IMR-90 (cell line): ENCODE results near the gene SPATA13. TPM values are rescaled to one million over a fixed set of nuclear protein-coding genes. Genes with fewer than 3 reads are reported as not detected.

ENCODE experiments used
- ATAC-seq: fragments of 200-7000 bp; cut with Tn5 transposase; 2 replicates; pipeline ENCODE4 v1.9.1; 2020; ENCODE audit warnings: low read depth, mild to moderate bottlenecking, moderate library complexity
- BruUV-seq: library from RNA; stranded (reverse); fragments of 400-500 nt; replicated peaks from 2 replicates; lab custom pipeline; 2021; lab: Mats Ljungman, UMichigan
- CTCF ChIA-PET: fragments of 300-600 bp; formaldehyde crosslinking; extraction: SDS; loops from one replicate; lab custom pipeline; 2021; ENCODE audit warnings: antibody characterized with exemption; lab: Yijun Ruan, JAX
- POLR2A ChIA-PET: fragments of 300-600 bp; sonication (Branson Sonifier 250); formaldehyde crosslinking; loops from one replicate; lab custom pipeline; 2022; ENCODE audit warnings: antibody characterized with exemption; ENCODE audit not compliant: unreplicated experiment; lab: Charles Lee
- DNase-seq: peaks from one replicate; pipeline ENCODE4 v3.0.0; 2013
- H2AFZ ChIP-seq: replicated peaks from 2 replicates; pipeline ENCODE3; 2013; ENCODE audit warnings: low read length, mild to moderate bottlenecking; ENCODE audit not compliant: poor library complexity
- H2AK5ac ChIP-seq: 2 replicates; pipeline ENCODE4 v1.6.1; 2013; ENCODE audit warnings: low read depth, low read length, inconsistent platforms
- H2AK9ac ChIP-seq: replicated peaks from 2 replicates; pipeline ENCODE3; 2013; ENCODE audit warnings: mild to moderate bottlenecking, low read depth, low read length, moderate library complexity; ENCODE audit not compliant: poor library complexity
- H2BK120ac ChIP-seq: 2 replicates; pipeline ENCODE4 v1.6.1; 2013; ENCODE audit warnings: low read depth, low read length, inconsistent platforms
- H2BK15ac ChIP-seq: 3 replicates; pipeline ENCODE4 v1.6.1; 2013; ENCODE audit warnings: low read depth, low read length, inconsistent platforms
- H2BK20ac ChIP-seq: 2 replicates; pipeline ENCODE4 v1.6.1; 2013; ENCODE audit warnings: low read depth, mild to moderate bottlenecking, inconsistent platforms, low read length, moderate library complexity
- H2BK5ac ChIP-seq: 2 replicates; pipeline ENCODE4 v1.6.1; 2013; ENCODE audit warnings: mild to moderate bottlenecking, low read depth, low read length, inconsistent platforms; ENCODE audit not compliant: poor library complexity, severe bottlenecking
- H3K14ac ChIP-seq: replicated peaks from 2 replicates; pipeline ENCODE4 v1.6.1; 2013; ENCODE audit warnings: low read depth, low read length, inconsistent platforms
- H3K18ac ChIP-seq: 2 replicates; pipeline ENCODE4 v1.6.1; 2013; ENCODE audit warnings: low read depth, low read length, control low read depth
- H3K23ac ChIP-seq: 2 replicates; pipeline ENCODE4 v1.6.1; 2013; ENCODE audit warnings: low read depth, low read length, inconsistent platforms
- H3K27ac ChIP-seq: 2 replicates; pipeline ENCODE4 v1.5.1; 2013; ENCODE audit warnings: mild to moderate bottlenecking, control low read depth, low read length; ENCODE audit not compliant: insufficient read depth
- H3K27me3 ChIP-seq: 2 replicates; pipeline ENCODE4 v1.6.1; 2013; ENCODE audit warnings: low read length; ENCODE audit not compliant: control insufficient read depth, insufficient read depth
- H3K36me3 ChIP-seq: 2 replicates; pipeline ENCODE4 v1.6.1; 2013; ENCODE audit warnings: low read length, mixed read lengths; ENCODE audit not compliant: control insufficient read depth, insufficient read depth
- H3K4ac ChIP-seq: 2 replicates; pipeline ENCODE4 v1.6.1; 2013; ENCODE audit warnings: low read depth, low read length, inconsistent platforms
- H3K4me1 ChIP-seq: 2 replicates; pipeline ENCODE4 v1.6.1; 2013; ENCODE audit warnings: low read length, mixed read lengths; ENCODE audit not compliant: control insufficient read depth, insufficient read depth
- H3K4me2 ChIP-seq: 2 replicates; pipeline ENCODE4 v1.6.1; 2013; ENCODE audit warnings: low read depth, mild to moderate bottlenecking, control low read depth, low read length, moderate library complexity
- H3K4me3 ChIP-seq: 2 replicates; pipeline ENCODE4 v1.5.1; 2013; ENCODE audit warnings: low read depth, mild to moderate bottlenecking, control low read depth, low read length, moderate library complexity; ENCODE audit not compliant: insufficient read depth
- H3K56ac ChIP-seq: 2 replicates; pipeline ENCODE4 v1.6.1; 2013; ENCODE audit warnings: low read length, inconsistent platforms; ENCODE audit not compliant: insufficient read depth; ENCODE audit errors: extremely low read depth
- H3K79me1 ChIP-seq, 2 experiments: 2 replicates each; pipeline ENCODE4 v1.6.1; 2013; ENCODE audit warnings: low read length in 2 of 2, inconsistent platforms in 1 of 2, low read depth in 1 of 2
- H3K9ac ChIP-seq: 2 replicates; pipeline ENCODE4 v1.6.1; 2013; ENCODE audit warnings: low read depth, low read length, control low read depth
- H3K9me1 ChIP-seq: 2 replicates; pipeline ENCODE4 v1.6.1; 2013; ENCODE audit warnings: low read length, inconsistent platforms; ENCODE audit not compliant: insufficient read depth
- H3K9me3 ChIP-seq: 2 replicates; pipeline ENCODE4 v1.6.1; 2013; ENCODE audit warnings: low read length; ENCODE audit not compliant: control insufficient read depth, insufficient read depth
- H4K20me1 ChIP-seq: 2 replicates; pipeline ENCODE4 v1.6.1; 2013; ENCODE audit warnings: low read length, inconsistent platforms; ENCODE audit not compliant: insufficient read depth
- H4K5ac ChIP-seq: 2 replicates; pipeline ENCODE4 v1.6.1; 2013; ENCODE audit warnings: mild to moderate bottlenecking, low read depth, low read length, control low read depth
- H4K8ac ChIP-seq, 2 experiments: 2 replicates each; pipeline ENCODE4 v1.6.1; 2013; ENCODE audit warnings: low read depth in 2 of 2, low read length in 2 of 2, control low read depth in 1 of 2, inconsistent platforms in 1 of 2
- H4K91ac ChIP-seq: 2 replicates; pipeline ENCODE4 v1.6.1; 2013; ENCODE audit warnings: low read depth, low read length, inconsistent platforms; ENCODE audit not compliant: insufficient read depth
- BHLHE40 ChIP-seq: fragments of 150-350 bp; IDR thresholded peaks from 2 replicates; pipeline ENCODE4 v1.6.1; 2016; ENCODE audit warnings: mild to moderate bottlenecking, low read depth, low read length
- CEBPB ChIP-seq: IDR thresholded peaks from 2 replicates; pipeline ENCODE4 v1.6.1; 2012; ENCODE audit warnings: low read depth, low read length, improper control_type of control experiment
- CHD1 ChIP-seq: IDR thresholded peaks from 2 replicates; pipeline ENCODE4 v1.6.1; 2012; ENCODE audit warnings: low read depth, low read length, improper control_type of control experiment
- CTCF ChIP-seq: conservative IDR thresholded peaks from 2 replicates; pipeline ENCODE4 v1.5.1; 2012; ENCODE audit warnings: mild to moderate bottlenecking, low read depth, low read length, improper control_type of control experiment
- ELK1 ChIP-seq: fragments of 150-350 bp; IDR thresholded peaks from 2 replicates; pipeline ENCODE4 v1.6.1; 2016; ENCODE audit warnings: low read depth, mild to moderate bottlenecking, low read length, moderate library complexity, borderline replicate concordance
- FOS ChIP-seq: fragments of 150-350 bp; IDR thresholded peaks from 2 replicates; pipeline ENCODE4 v1.6.1; 2016; ENCODE audit warnings: low read depth, low read length
- MAFK ChIP-seq: IDR thresholded peaks from 2 replicates; pipeline ENCODE4 v1.6.1; 2012; ENCODE audit warnings: low read depth, low read length, improper control_type of control experiment
- MAZ ChIP-seq: IDR thresholded peaks from 2 replicates; pipeline ENCODE4 v1.6.1; 2012; ENCODE audit warnings: low read depth, mild to moderate bottlenecking, low read length, improper control_type of control experiment, moderate library complexity, borderline replicate concordance
- MXI1 ChIP-seq: IDR thresholded peaks from 2 replicates; pipeline ENCODE4 v1.6.1; 2012; ENCODE audit warnings: low read depth, mild to moderate bottlenecking, low read length, moderate library complexity, borderline replicate concordance
- NFE2L2 ChIP-seq: fragments of 150-350 bp; IDR thresholded peaks from 2 replicates; pipeline ENCODE4 v1.6.1; 2016; ENCODE audit warnings: low read depth, mild to moderate bottlenecking, low read length
- POLR2A ChIP-seq: IDR thresholded peaks from 2 replicates; pipeline ENCODE4 v1.6.1; 2012; ENCODE audit warnings: mild to moderate bottlenecking, low read depth, low read length
- RAD21 ChIP-seq: IDR thresholded peaks from 2 replicates; pipeline ENCODE4 v1.6.1; 2012; ENCODE audit warnings: low read length, improper control_type of control experiment
- RCOR1 ChIP-seq: IDR thresholded peaks from 2 replicates; pipeline ENCODE4 v1.6.1; 2012; ENCODE audit warnings: mild to moderate bottlenecking, low read length, improper control_type of control experiment; ENCODE audit not compliant: insufficient replicate concordance
- RFX5 ChIP-seq: IDR thresholded peaks from 2 replicates; pipeline ENCODE4 v1.8.0; 2012; ENCODE audit warnings: low read depth, mild to moderate bottlenecking, low read length, moderate library complexity
- SMC3 ChIP-seq: fragments of 150-350 bp; IDR thresholded peaks from 2 replicates; pipeline ENCODE4 v1.6.1; 2016; ENCODE audit warnings: low read depth, mild to moderate bottlenecking, antibody characterized with exemption, low read length, moderate library complexity
- WGBS, 2 experiments: methylation state at CpG; one replicate each; pipeline versions ENCODE4 v1.1.5 to v1.1.7; 2013; ENCODE audit warnings: missing lambda C conversion rate in 2 of 2; ENCODE audit not compliant: insufficient read length in 1 of 2; ENCODE audit errors: extremely low coverage in 2 of 2; 5-methylcytosine and 5-hydroxymethylcytosine counted together
- dilution Hi-C: fragments of 300-500 bp; cut with HindIII; formaldehyde crosslinking; loops from one replicate; pipeline ENCODE4 v1.14.3; 2018; ENCODE audit warnings: low sequenced_read_pairs; ENCODE audit not compliant: unreplicated experiment
- in situ Hi-C: fragments of 300-500 bp; cut with MboI; formaldehyde crosslinking; loops from 3 replicates; pipeline ENCODE4 v1.14.3; 2019; ENCODE audit warnings: low sequenced_read_pairs, inconsistent platforms, mixed read lengths
- intact Hi-C: fragments of 100-400 bp; cut with micrococcal nuclease; formaldehyde crosslinking; loops from 2 replicates; pipeline ENCODE4 v1.10.0; 2022
- polyA plus RNA-seq, 3 experiments: library from polyadenylated mRNA; depleted of rRNA; stranded (reverse); fragments of >200 nt; gene quantifications; 2 replicates each; pipeline ENCODE4 v1.2.3, GENCODE V29; 2012; ENCODE audit warnings: low replicate concordance in 1 of 3
- total RNA-seq: library from RNA; depleted of rRNA; stranded (reverse); fragments of >200 nt; gene quantifications from 2 replicates; pipeline ENCODE4 v1.2.3, GENCODE V29; 2012
- TF ChIP-seq, protein P1 (sequence below): fragments of 150-350 bp; IDR thresholded peaks from 2 replicates; pipeline ENCODE4 v1.6.1; 2017; ENCODE audit warnings: mild to moderate bottlenecking, antibody characterized with exemption, low read length, low read depth

SPATA13 gene
- total and polyA plus RNA-seq, 2 of the 4 experiments (the other 2 are of a cell fraction): 10.5 to 12.5 TPM

DNA sequence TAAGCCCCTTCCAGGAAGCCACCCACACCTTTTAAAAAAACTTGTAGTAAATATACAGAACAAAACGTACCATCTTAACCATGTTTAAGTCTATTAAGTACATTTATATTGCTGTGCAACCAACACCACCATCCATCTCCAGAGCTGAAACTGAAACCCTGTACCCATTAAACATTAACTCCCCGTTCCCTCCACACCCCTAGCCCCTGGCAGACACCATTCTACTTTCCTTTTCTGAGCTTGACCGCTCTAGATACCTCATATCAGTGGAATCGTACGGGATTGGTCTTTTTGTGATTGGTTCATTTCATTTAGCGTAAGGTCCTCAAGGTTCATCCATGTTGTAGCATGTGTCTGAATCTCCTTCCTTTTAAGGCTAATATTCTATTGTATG, 13.0 kb upstream of the SPATA13 start:
- Histone ChIP-seq H2AK9ac (no peak overlapping the region), H2AK5ac (peak overlapping the region; percentile 98), H3K27me3 (no peaks in the 10 kb centered on the region), H3K23ac (peak overlapping the region; percentile 48; the same call in 1 of the 2 replicates), H2AFZ (no peak overlapping the region), H3K4me2 (no peak overlapping the region), H4K20me1 (no peaks in the 10 kb centered on the region), H3K9ac (no peak overlapping the region), H3K4ac (peak overlapping the region; percentile 95), H2BK15ac (peak overlapping the region; percentile 83), H3K14ac (peak overlapping the region; percentile 97), H2BK20ac (peak overlapping the region; percentile 98), H4K5ac (peak overlapping the region; percentile 96; the same call in 1 of the 2 replicates), H4K91ac (peak overlapping the region; percentile 96), H2BK120ac (peak overlapping the region; percentile 99), H3K79me1 (peaks cover 6 to 17% of the 10 kb centered on the region in 2 experiments; a peak in 3 of 4 replicates), H3K4me3 (no peak overlapping the region), H3K27ac (no peak overlapping the region; the same call in 1 of the 2 replicates), H3K18ac (peak overlapping the region; percentile 96), H3K56ac (no peak overlapping the region), H3K36me3 (no peaks in the 10 kb centered on the region), H2BK5ac (peak overlapping the region; percentile 95), H3K4me1 (peaks cover 25% of the 10 kb centered on the region), H3K9me1 (peaks cover 13% of the 10 kb centered on the region), H4K8ac (peak overlapping the region; percentile 40 to 93), H3K9me3 (no peaks in the 10 kb centered on the region)
- ChIA-PET CTCF (no interaction called here), POLR2A (interaction anchor here (0.6 to 1.0 kb wide), 2 partner anchors 18 to 20 kb away, joined by 3 to 4 read pairs; no protein-coding TSS in a partner anchor)
- dilution Hi-C loops (no loop called here), intact Hi-C loops (loop anchor here (5.0 kb wide), 2 partner anchors 95 to 115 kb away; no protein-coding TSS in a partner anchor), in situ Hi-C loops (no loop called here)
- ATAC-seq: no peak
- TF ChIP-seq RAD21: no peak
- no peak for TF ChIP-seq POLR2A
- no peak for TF ChIP-seq RCOR1
- no peak for TF ChIP-seq MAZ
- TF ChIP-seq ELK1: no peak
- TF ChIP-seq MXI1: no peak
- no peak for TF ChIP-seq BHLHE40
- no peak for TF ChIP-seq NFE2L2
- TF ChIP-seq CEBPB: no peak
- TF ChIP-seq CHD1: no peak
- no peak for TF ChIP-seq MAFK
- TF ChIP-seq RFX5: no peak
- TF ChIP-seq FOS: no peak
- TF ChIP-seq CTCF: no peak
- TF ChIP-seq, protein P1, sequence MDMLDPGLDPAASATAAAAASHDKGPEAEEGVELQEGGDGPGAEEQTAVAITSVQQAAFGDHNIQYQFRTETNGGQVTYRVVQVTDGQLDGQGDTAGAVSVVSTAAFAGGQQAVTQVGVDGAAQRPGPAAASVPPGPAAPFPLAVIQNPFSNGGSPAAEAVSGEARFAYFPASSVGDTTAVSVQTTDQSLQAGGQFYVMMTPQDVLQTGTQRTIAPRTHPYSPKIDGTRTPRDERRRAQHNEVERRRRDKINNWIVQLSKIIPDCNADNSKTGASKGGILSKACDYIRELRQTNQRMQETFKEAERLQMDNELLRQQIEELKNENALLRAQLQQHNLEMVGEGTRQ: no peak
- TF ChIP-seq SMC3: no peak
- BruUV-seq: no TSS peak
- DNase-seq: no peak
- WGBS, 2 experiments: 100% methylated on average over 1 of the region's 6 CpGs; no CpG with 5 or more reads in 1 of the 2 experiments
